K562 (cell line): ENCODE measurements around the gene GPRASP1. TPM values are rescaled to one million over a fixed set of nuclear protein-coding genes. Genes with fewer than 3 reads are reported as not detected.

ENCODE experiments used
- ATAC-seq: fragments of 200-7000 bp; cut with Tn5 transposase; 3 replicates; pipeline ENCODE4 v1.9.1; 2020; ENCODE audit warnings: moderate library complexity
- BruUV-seq: library from RNA; stranded (reverse); fragments of 400-500 nt; replicated peaks from 2 replicates; lab custom pipeline; 2021; lab: Mats Ljungman, UMichigan
- CTCF ChIA-PET: fragments of 300-600 bp; formaldehyde crosslinking; extraction: SDS; loops from one replicate; lab custom pipeline; 2021; ENCODE audit warnings: low intra/inter-chr PET ratio; lab: Yijun Ruan, JAX
- POLR2A ChIA-PET: fragments of 300-600, 350-650 bp; sonication (Branson Sonifier 250); formaldehyde crosslinking; extraction: SDS; loops from one replicate; lab custom pipeline; 2021; ENCODE audit warnings: antibody characterized with exemption, inconsistent platforms; lab: Yijun Ruan, JAX
- DNase-seq, 4 experiments: peaks; one replicate each; pipeline versions ENCODE4 v3.0.0 to v3.0.0-alpha.2; 2011 to 2018; ENCODE audit warnings: low spot score in 3 of 4, mixed read lengths in 3 of 4; ENCODE audit errors: extremely low read depth in 1 of 4
- FAIRE-seq: peaks from 2 replicates; lab custom pipeline; 2011; peaks lifted over from hg19 to GRCh38; lab: Jason Lieb, UNC
- H2AFZ ChIP-seq: 2 replicates; pipeline ENCODE4 v1.6.0; 2011; ENCODE audit warnings: low read depth, low read length, control low read depth, inconsistent platforms
- H3K27ac ChIP-seq: fragments of 200-600 bp; 3 replicates; pipeline ENCODE4 v1.8.0; 2011; ENCODE audit warnings: low read depth, mild to moderate bottlenecking, control low read depth, inconsistent platforms, low read length, moderate library complexity, mixed read lengths; ENCODE audit errors: extremely low read depth
- H3K27me3 ChIP-seq, 2 experiments: fragments of 300-600 bp in 1 of 2; 2 replicates in 1 of 2; 3 replicates in 1 of 2; pipeline versions ENCODE4 v1.6.0 to v1.8.0; 2011; ENCODE audit warnings: inconsistent platforms in 2 of 2, low read length in 2 of 2, mild to moderate bottlenecking in 1 of 2, mixed read lengths in 1 of 2, moderate library complexity in 1 of 2; ENCODE audit not compliant: control insufficient read depth in 2 of 2, insufficient read depth in 2 of 2
- H3K36me3 ChIP-seq: fragments of 300-600 bp; 3 replicates; pipeline ENCODE4 v1.8.0; 2011; ENCODE audit warnings: mild to moderate bottlenecking, low read length, inconsistent platforms; ENCODE audit not compliant: control insufficient read depth, insufficient read depth
- H3K4me1 ChIP-seq, 2 experiments: fragments of 200-600 bp in 1 of 2; replicated peaks in 1 of 2; 2 replicates in 1 of 2; 3 replicates in 1 of 2; pipeline versions ENCODE4 v1.5.1 to v1.8.0; 2011; ENCODE audit warnings: inconsistent platforms in 2 of 2, low read length in 2 of 2, mild to moderate bottlenecking in 1 of 2, mixed read lengths in 1 of 2, moderate library complexity in 1 of 2; ENCODE audit not compliant: control insufficient read depth in 2 of 2, insufficient read depth in 2 of 2
- H3K4me2 ChIP-seq: 2 replicates; pipeline ENCODE4 v1.6.1; 2011; ENCODE audit warnings: low read length, control low read depth, inconsistent platforms, mixed read lengths; ENCODE audit not compliant: insufficient read depth
- H3K4me3 ChIP-seq: fragments of 200-600 bp; sonication (generic), shearing (Covaris generic); 2 replicates; pipeline ENCODE4 v1.5.1; 2016; ENCODE audit warnings: control low read depth, inconsistent platforms
- H3K79me2 ChIP-seq: fragments of 200-600 bp; 3 replicates; pipeline ENCODE4 v1.8.0; 2011; ENCODE audit warnings: low read length, inconsistent platforms; ENCODE audit not compliant: control insufficient read depth, insufficient read depth
- H3K9ac ChIP-seq, 2 experiments: 2 replicates each; pipeline versions ENCODE4 v1.6.0 to v1.6.1; 2011; ENCODE audit warnings: low read depth in 2 of 2, low read length in 2 of 2, control low read depth in 1 of 2, inconsistent platforms in 1 of 2, mild to moderate bottlenecking in 1 of 2, mixed read lengths in 1 of 2; ENCODE audit not compliant: insufficient read depth in 1 of 2
- H3K9me1 ChIP-seq: one replicate; pipeline ENCODE4 v1.6.0; 2011; ENCODE audit warnings: inconsistent platforms, mild to moderate bottlenecking, low read length, moderate library complexity; ENCODE audit not compliant: control insufficient read depth, insufficient read depth
- H3K9me3 ChIP-seq: replicated peaks from 2 replicates; pipeline ENCODE4 v1.5.1; 2011; ENCODE audit warnings: low read depth, low read length, inconsistent platforms; ENCODE audit not compliant: control insufficient read depth, insufficient read depth
- H4K20me1 ChIP-seq: replicated peaks from 2 replicates; pipeline ENCODE4 v1.6.1; 2011; ENCODE audit warnings: low read length, inconsistent platforms, mixed read lengths; ENCODE audit not compliant: control insufficient read depth, insufficient read depth
- BDP1 ChIP-seq: IDR thresholded peaks from 3 replicates; pipeline ENCODE4 v1.6.1; 2011; ENCODE audit not compliant: insufficient read length, insufficient read depth
- CBX2 ChIP-seq: fragments of 200-600 bp; sonication (generic); IDR thresholded peaks from one replicate; pipeline ENCODE4 v1.6.1; 2012; ENCODE audit warnings: mild to moderate bottlenecking, low read length, inconsistent platforms; ENCODE audit not compliant: insufficient read depth, poor library complexity, severe bottlenecking
- DACH1 ChIP-seq: fragments of 450-650 bp; IDR thresholded peaks from 2 replicates; pipeline ENCODE4 v1.6.1; 2018; ENCODE audit not compliant: partially characterized antibody
- HEY1 ChIP-seq: fragments of 250-450 bp; sonication (Bioruptor Pico); IDR thresholded peaks from 2 replicates; pipeline ENCODE4 v1.5.0; 2020; ENCODE audit warnings: mild to moderate bottlenecking, moderate library complexity, borderline replicate concordance
- HNRNPUL1 ChIP-seq: fragments of 200-400 bp; formaldehyde crosslinking; IDR thresholded peaks from 2 replicates; pipeline ENCODE4 v1.6.1; 2017; ENCODE audit warnings: low read length
- JUND ChIP-seq, 2 experiments: IDR thresholded peaks; 2 replicates in 1 of 2; 3 replicates in 1 of 2; pipeline ENCODE4 v1.6.1; 2011; ENCODE audit warnings: borderline replicate concordance in 2 of 2, low read depth in 2 of 2, low read length in 2 of 2, improper control_type of control experiment in 1 of 2, missing biosample characterization in 1 of 2, missing genetic modification characterization in 1 of 2, missing genetic modification reagents in 1 of 2
- LCOR ChIP-seq: sonication (generic); formaldehyde crosslinking; IDR thresholded peaks from 2 replicates; pipeline ENCODE4 v1.8.0; 2022; ENCODE audit warnings: mild to moderate bottlenecking, missing genetic modification reagents
- NFIC ChIP-seq: fragments of 450-650 bp; IDR thresholded peaks from 2 replicates; pipeline ENCODE4 v1.6.1; 2017; ENCODE audit warnings: mild to moderate bottlenecking, inconsistent platforms
- SIN3A ChIP-seq, 2 experiments: fragments of 150-350 bp in 1 of 2; IDR thresholded peaks; 2 replicates each; pipeline ENCODE4 v1.6.1; 2011 to 2016; ENCODE audit warnings: borderline replicate concordance in 2 of 2, low read depth in 2 of 2, low read length in 2 of 2, mild to moderate bottlenecking in 2 of 2, moderate library complexity in 2 of 2; ENCODE audit not compliant: control insufficient read depth in 1 of 2
- ZNF146 ChIP-seq: IDR thresholded peaks from one replicate; pipeline ENCODE4 v1.6.1; 2018; ENCODE audit warnings: missing compliant biosample characterization; ENCODE audit not compliant: unreplicated experiment
- ZNF316 ChIP-seq: fragments of 450-650 bp; IDR thresholded peaks from 2 replicates; pipeline ENCODE4 v1.6.1; 2016
- WGBS: fragments of 100-300 bp; shearing (Covaris generic); methylation state at CpG from one replicate; pipeline ENCODE4 v1.1.6; 2016; ENCODE audit warnings: low coverage, mixed read lengths; ENCODE audit not compliant: insufficient coverage; ENCODE audit errors: missing lambda C conversion rate; 5-methylcytosine and 5-hydroxymethylcytosine counted together
- in situ Hi-C: fragments of 300-500 bp; cut with MboI; formaldehyde crosslinking; loops from 4 replicates; pipeline ENCODE4 v1.15.0; 2018; ENCODE audit warnings: inconsistent platforms, mixed read lengths
- intact Hi-C: fragments of 100-400 bp; cut with micrococcal nuclease; formaldehyde crosslinking; loops from 2 replicates; pipeline ENCODE4 v1.14.2; 2022
- polyA plus RNA-seq, 8 experiments: library from polyadenylated mRNA; depleted of rRNA in 4 of 8; stranded (reverse) in 5 of 8; unstranded in 3 of 8; fragments of >200 nt; fragmentation: Nextera tagmentation in 2 of 8; fragmentation: Illumina TruSeq in 1 of 8; extraction: Ambion mirVana in 2 of 8; extraction: Trizol in 1 of 8; gene quantifications; 2 replicates each; pipeline versions ENCODE4 v1.2.1 to v1.2.3, GENCODE V29; 2011 to 2014; ENCODE audit warnings: inconsistent platforms in 1 of 8, missing spikeins in 1 of 8
- total RNA-seq, 7 experiments: library from RNA; depleted of rRNA in 6 of 7; stranded (reverse); fragments of >200 nt in 6 of 7; fragmentation: Illumina TruSeq in 2 of 7; extraction: Trizol in 2 of 7; gene quantifications; 2 replicates each; pipeline versions ENCODE4 v1.2.1 to v1.2.3, GENCODE V29; 2011 to 2021; ENCODE audit warnings: low replicate concordance in 1 of 7
- TF ChIP-seq, protein P1 (sequence below), 3 experiments: IDR thresholded peaks in 2 of 3; conservative IDR thresholded peaks in 1 of 3; 2 replicates each; pipeline ENCODE4 v1.5.1; 2011 to 2012; ENCODE audit warnings: low read length in 3 of 3, mild to moderate bottlenecking in 3 of 3, control low read depth in 2 of 3, improper control_type of control experiment in 1 of 3, inconsistent platforms in 1 of 3, low read depth in 1 of 3, mixed read lengths in 1 of 3, moderate library complexity in 1 of 3; ENCODE audit not compliant: insufficient read depth in 2 of 3
- TF ChIP-seq, protein P2 (sequence below): fragments of 450-650 bp; IDR thresholded peaks from 2 replicates; pipeline ENCODE4 v1.6.1; 2017; ENCODE audit warnings: antibody characterized with exemption
- TF ChIP-seq, protein P3 (sequence below), 2 experiments: IDR thresholded peaks; 2 replicates each; pipeline ENCODE4 v1.6.1; 2011; ENCODE audit warnings: borderline replicate concordance in 1 of 2, control low read depth in 1 of 2, low read depth in 1 of 2, low read length in 1 of 2, mild to moderate bottlenecking in 1 of 2, mixed read lengths in 1 of 2, moderate library complexity in 1 of 2; ENCODE audit not compliant: insufficient read depth in 1 of 2, insufficient read length in 1 of 2, poor library complexity in 1 of 2, severe bottlenecking in 1 of 2; ENCODE audit errors: extremely low read depth in 1 of 2

Gene GPRASP1
- total and polyA plus RNA-seq, 9 of the 15 experiments (the other 6 are each of a cell fraction or from before 2014, with no cell fraction given), result 0.01 to 0.94 (median 0.23) TPM

DNA sequence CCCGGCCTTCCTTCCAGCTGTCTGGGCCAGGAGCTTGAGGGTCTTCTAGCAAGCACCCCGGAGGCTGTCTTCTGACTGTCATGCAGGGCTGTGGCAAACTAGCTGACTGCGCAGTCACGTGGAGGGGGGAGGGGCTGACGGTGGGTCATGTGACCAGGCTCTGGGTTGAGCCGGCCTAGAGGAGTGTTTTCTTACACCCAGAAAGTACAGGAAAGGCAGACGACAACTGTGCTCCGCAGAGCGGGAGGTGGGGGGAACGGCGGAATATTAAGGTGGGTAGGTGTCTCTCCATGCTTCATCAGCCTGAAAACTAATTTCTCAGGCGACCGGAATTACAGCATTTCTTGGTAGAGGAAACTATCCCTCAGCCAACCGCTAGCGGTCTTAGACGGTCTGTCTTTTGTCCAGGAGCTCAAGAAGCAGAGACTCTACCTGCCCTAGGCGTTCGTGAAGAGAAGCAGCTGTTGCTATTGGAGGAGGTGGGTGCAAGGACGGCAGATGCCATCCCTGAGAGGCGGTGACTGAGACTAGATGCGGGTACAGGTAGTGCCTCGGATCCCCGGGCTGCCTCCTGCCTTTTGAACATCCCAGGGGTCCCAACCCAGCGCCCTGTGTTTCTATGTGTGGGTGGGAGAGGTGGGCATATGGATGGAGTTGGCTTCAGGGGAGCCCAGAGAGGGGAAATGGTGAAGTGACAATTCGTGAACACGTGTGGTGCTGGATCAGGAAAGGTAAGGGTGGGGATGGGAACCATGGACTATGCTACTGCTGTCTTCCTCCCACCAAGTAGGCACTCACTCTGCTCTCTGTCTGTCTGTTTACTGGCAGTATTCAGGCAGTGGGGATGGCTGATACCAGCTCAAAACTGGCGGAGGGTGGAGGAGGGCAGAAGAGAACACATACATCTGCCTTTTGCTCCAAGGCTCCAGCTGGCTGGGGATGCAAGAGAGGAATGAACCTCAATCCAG is 8.8 kb downstream of the GPRASP1 start:
- WGBS, result 14% methylated on average over 20 of the region's 27 CpGs
- FAIRE-seq, result peak; percentile 74
- no peaks in the 10 kb centered on the region for H3K9me1 ChIP-seq
- H3K9me3 ChIP-seq, result no peaks in the 10 kb centered on the region
- H3K4me3 ChIP-seq, result peak overlapping the region; percentile 40
- 0 out of 5 replicates have a peak, but pooled peaks cover 0 to 4% of the 10 kb centered on the region in 2 experiments for H3K27me3 ChIP-seq
- CTCF ChIA-PET, result no interaction called here
- H3K4me1 ChIP-seq, result no peaks in the 10 kb centered on the region; a peak in 1 of 5 replicates
- BruUV-seq, result TSS peak; percentile 80
- POLR2A ChIA-PET, result interaction anchor here (0.6 to 1.1 kb wide), 2 partner anchors 9 to 176 kb away, joined by 3 to 4 read pairs; no protein-coding TSS in a partner anchor
- in situ Hi-C loops, result no loop called here
- H3K79me2 ChIP-seq, result no peaks in the 10 kb centered on the region
- peak overlapping the region; percentile 79 for H3K4me2 ChIP-seq
- H3K9ac ChIP-seq, result peak overlapping the region; percentile 56 to 69
- H2AFZ ChIP-seq, result peak overlapping the region; percentile 89
- intact Hi-C loops, result no loop called here
- peak; percentile 99 for ATAC-seq
- peak; percentile 68 to 79 (median 71) for DNase-seq
- H3K27ac ChIP-seq, result peak overlapping the region; percentile 50; the same call in 2 of the 3 replicates
- H3K36me3 ChIP-seq, result no peaks in the 10 kb centered on the region
- H4K20me1 ChIP-seq, result no peaks in the 10 kb centered on the region
- TF ChIP-seq SIN3A (IDR thresholded peaks at IDR 0.05; ENCODE audit: borderline replicate concordance in 2 of 2, control insufficient read depth in 1 of 2, low read depth in 2 of 2, low read length in 2 of 2) (peak in 1 of 2 experiments; percentile 89; a peak in 1 of 4 replicates), ZNF146 (CRISPR knock-in tag) (no peak), HEY1 (no peak), NFIC (no peak), BDP1 (no peak), HNRNPUL1 (no peak), JUND (IDR thresholded peaks at IDR 0.05; ENCODE audit: borderline replicate concordance, low read depth, low read length) (peak; percentile 16; the same call in 1 of the 2 replicates), JUND (tag; IDR thresholded peaks at IDR 0.05; ENCODE audit: borderline replicate concordance, low read depth, low read length) (no peak), LCOR (CRISPR knock-in tag) (no peak), DACH1 (no peak), CBX2 (no peak), ZNF316 (peak; percentile 88)
- TF ChIP-seq, protein P1, sequence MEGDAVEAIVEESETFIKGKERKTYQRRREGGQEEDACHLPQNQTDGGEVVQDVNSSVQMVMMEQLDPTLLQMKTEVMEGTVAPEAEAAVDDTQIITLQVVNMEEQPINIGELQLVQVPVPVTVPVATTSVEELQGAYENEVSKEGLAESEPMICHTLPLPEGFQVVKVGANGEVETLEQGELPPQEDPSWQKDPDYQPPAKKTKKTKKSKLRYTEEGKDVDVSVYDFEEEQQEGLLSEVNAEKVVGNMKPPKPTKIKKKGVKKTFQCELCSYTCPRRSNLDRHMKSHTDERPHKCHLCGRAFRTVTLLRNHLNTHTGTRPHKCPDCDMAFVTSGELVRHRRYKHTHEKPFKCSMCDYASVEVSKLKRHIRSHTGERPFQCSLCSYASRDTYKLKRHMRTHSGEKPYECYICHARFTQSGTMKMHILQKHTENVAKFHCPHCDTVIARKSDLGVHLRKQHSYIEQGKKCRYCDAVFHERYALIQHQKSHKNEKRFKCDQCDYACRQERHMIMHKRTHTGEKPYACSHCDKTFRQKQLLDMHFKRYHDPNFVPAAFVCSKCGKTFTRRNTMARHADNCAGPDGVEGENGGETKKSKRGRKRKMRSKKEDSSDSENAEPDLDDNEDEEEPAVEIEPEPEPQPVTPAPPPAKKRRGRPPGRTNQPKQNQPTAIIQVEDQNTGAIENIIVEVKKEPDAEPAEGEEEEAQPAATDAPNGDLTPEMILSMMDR (IDR thresholded peaks at IDR 0.05 in 2 of 3, conservative IDR thresholded peaks at IDR 0.05 in 1 of 3; ENCODE audit: insufficient read depth in 2 of 3, low read depth in 1 of 3, low read length in 3 of 3), result peak in 1 of 3 experiments; percentile 5; a peak in 1 of 6 replicates
- TF ChIP-seq, protein P2, sequence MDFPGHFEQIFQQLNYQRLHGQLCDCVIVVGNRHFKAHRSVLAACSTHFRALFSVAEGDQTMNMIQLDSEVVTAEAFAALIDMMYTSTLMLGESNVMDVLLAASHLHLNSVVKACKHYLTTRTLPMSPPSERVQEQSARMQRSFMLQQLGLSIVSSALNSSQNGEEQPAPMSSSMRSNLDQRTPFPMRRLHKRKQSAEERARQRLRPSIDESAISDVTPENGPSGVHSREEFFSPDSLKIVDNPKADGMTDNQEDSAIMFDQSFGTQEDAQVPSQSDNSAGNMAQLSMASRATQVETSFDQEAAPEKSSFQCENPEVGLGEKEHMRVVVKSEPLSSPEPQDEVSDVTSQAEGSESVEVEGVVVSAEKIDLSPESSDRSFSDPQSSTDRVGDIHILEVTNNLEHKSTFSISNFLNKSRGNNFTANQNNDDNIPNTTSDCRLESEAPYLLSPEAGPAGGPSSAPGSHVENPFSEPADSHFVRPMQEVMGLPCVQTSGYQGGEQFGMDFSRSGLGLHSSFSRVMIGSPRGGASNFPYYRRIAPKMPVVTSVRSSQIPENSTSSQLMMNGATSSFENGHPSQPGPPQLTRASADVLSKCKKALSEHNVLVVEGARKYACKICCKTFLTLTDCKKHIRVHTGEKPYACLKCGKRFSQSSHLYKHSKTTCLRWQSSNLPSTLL, result no peak
- TF ChIP-seq, protein P3, sequence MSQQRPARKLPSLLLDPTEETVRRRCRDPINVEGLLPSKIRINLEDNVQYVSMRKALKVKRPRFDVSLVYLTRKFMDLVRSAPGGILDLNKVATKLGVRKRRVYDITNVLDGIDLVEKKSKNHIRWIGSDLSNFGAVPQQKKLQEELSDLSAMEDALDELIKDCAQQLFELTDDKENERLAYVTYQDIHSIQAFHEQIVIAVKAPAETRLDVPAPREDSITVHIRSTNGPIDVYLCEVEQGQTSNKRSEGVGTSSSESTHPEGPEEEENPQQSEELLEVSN (IDR thresholded peaks at IDR 0.05; ENCODE audit: borderline replicate concordance in 1 of 2, extremely low read depth in 1 of 2, insufficient read depth in 1 of 2, insufficient read length in 1 of 2, low read depth in 1 of 2, low read length in 1 of 2, poor library complexity in 1 of 2, severe bottlenecking in 1 of 2), result peak; percentile 34 to 81
